Fibroblast of pulmonary artery (primary cell): ENCODE results near the gene OR4D2.
A peak's percentile ranks its signal among the peaks of the same experiment; 100 is the strongest.

Source experiments
- DNase-seq: peaks from one replicate; pipeline ENCODE4 v3.0.0-alpha.2; 2010; ENCODE audit warnings: low read depth
- H3K4me3 ChIP-seq: replicated peaks from 2 replicates; pipeline ENCODE4 v1.5.1; 2011; ENCODE audit warnings: low read depth, mild to moderate bottlenecking, control low read depth, low read length, moderate library complexity
- CTCF ChIP-seq: IDR thresholded peaks from 2 replicates; pipeline ENCODE4 v1.5.1; 2011; ENCODE audit warnings: mild to moderate bottlenecking, control low read depth, low read length, inconsistent platforms; ENCODE audit errors: missing control alignments

The OR4D2 gene

DNA sequence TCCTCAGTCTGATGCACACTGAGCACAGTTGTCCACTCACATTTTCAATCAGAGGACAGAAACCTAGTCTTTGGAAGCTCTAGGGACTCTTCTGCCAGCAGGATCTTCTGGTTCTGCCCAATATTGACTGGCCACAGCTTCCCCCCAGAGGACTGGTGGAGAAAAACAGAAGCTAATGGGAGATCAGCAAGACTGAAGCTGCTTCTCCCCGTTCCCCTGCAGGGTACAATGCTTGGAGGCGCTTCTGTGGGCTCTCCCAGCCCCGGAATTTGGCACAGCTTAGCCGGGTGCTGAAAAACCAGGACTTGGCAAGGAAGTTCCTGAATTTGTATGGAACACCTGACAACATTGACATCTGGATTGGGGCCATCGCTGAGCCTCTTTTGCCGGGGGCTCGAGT is 36.1 kb downstream of the OR4D2 start:
- no peak for TF ChIP-seq CTCF
- H3K4me3 ChIP-seq = no peak overlapping the region
- DNase-seq = no peak

GRCh38 chr17:58204796-58205195 is 38.0 kb downstream of the OR4D2 start:
- no peak for DNase-seq
- no peak for TF ChIP-seq CTCF
- H3K4me3 ChIP-seq = no peak overlapping the region

- no peak overlapping the region for H3K4me3 ChIP-seq
Observed at GRCh38 chr17:58205936-58206335, 39.2 kb downstream of the OR4D2 start.

GRCh38 chr17:58207451-58207850 is 40.7 kb downstream of the OR4D2 start:
- DNase-seq = no peak
- no peak overlapping the region for H3K4me3 ChIP-seq
- TF ChIP-seq CTCF = no peak

More at GRCh38 chr17:58205936-58206335, 39.2 kb downstream of the OR4D2 start:
- TF ChIP-seq CTCF = no peak
- no peak for DNase-seq

DNA sequence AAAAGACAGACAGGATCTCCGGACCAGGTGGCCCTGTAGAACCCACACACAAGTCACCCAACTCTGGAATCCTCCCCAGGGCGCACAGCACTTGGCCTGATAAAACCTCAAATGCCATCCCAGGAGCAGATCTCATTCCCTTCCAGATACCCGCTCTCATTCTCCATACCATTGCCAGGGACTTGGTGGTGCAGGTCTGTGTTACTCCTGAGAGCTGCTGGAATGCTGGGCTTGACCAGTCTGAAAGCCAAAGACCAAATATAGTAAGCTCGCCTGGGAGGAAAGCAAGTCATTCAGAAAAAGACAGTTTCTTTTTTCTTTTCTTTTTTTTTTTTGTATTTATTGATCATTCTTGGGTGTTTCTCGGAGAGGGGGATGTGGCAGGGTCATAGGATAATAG is 41.6 kb downstream of the OR4D2 start:
- no peak overlapping the region for H3K4me3 ChIP-seq
- no peak for DNase-seq
- TF ChIP-seq CTCF = no peak

- no peak overlapping the region for H3K4me3 ChIP-seq
- peak; percentile 1 for TF ChIP-seq CTCF
- DNase-seq = no peak
Observed at GRCh38 chr17:58210922-58211321, 44.1 kb downstream of the OR4D2 start.

DNA sequence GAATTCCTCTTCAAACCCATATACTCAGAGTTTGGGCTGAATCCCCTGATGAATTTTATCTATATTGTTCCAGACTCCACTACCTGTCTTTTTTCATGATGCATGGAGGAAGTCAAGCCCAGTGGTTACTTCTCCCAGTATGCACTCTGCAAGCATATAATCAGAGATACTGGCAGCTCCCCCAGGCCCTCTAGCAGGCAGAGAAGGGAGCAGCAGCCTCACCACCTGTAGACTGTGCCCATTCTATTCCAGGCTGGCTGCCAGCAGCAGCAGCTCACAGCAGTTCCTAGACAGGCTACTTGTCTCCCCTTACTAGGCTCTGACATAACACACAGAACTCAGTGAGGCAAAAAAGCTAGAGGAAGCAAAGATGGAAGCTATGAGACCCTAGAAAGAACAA is 48.9 kb downstream of the OR4D2 start:
- H3K4me3 ChIP-seq = no peak overlapping the region
- no peak for TF ChIP-seq CTCF
- no peak for DNase-seq
